Kidney epithelial cell (primary cell): Measurements from ENCODE around the gene ARHGAP19. TPM values are rescaled to one million over a fixed set of nuclear protein-coding genes. Genes with fewer than 3 reads are reported as not detected.

Experiments
- DNase-seq: peaks from one replicate; pipeline ENCODE4 v3.0.0-alpha.2; 2010; ENCODE audit warnings: low read depth
- H3K27me3 ChIP-seq: 2 replicates; pipeline ENCODE4 v1.6.0; 2011; ENCODE audit warnings: low read length; ENCODE audit not compliant: control insufficient read depth, insufficient read depth
- H3K36me3 ChIP-seq: 2 replicates; pipeline ENCODE4 v1.5.1; 2011; ENCODE audit warnings: low read length; ENCODE audit not compliant: control insufficient read depth, insufficient read depth
- H3K4me3 ChIP-seq: 2 replicates; pipeline ENCODE4 v1.5.1; 2011; ENCODE audit warnings: low read depth, mild to moderate bottlenecking, control low read depth, low read length
- total RNA-seq: library from RNA; depleted of rRNA; stranded (reverse); fragments of >200 nt; gene quantifications from 2 replicates; pipeline ENCODE4 v1.2.3, GENCODE V29; 2015
- TF ChIP-seq, protein P1 (sequence below): IDR thresholded peaks from 2 replicates; pipeline ENCODE4 v1.5.1; 2011; ENCODE audit warnings: mild to moderate bottlenecking, moderate library complexity, low read length, control low read depth, inconsistent platforms; ENCODE audit not compliant: insufficient read depth, poor library complexity, severe bottlenecking

ARHGAP19 gene
- total RNA-seq, 1 donor from 2014 or later, result 5.4 TPM

GRCh38 chr10:97259119-97259518, 33.3 kb downstream of the ARHGAP19 start:
- TF ChIP-seq, protein P1, sequence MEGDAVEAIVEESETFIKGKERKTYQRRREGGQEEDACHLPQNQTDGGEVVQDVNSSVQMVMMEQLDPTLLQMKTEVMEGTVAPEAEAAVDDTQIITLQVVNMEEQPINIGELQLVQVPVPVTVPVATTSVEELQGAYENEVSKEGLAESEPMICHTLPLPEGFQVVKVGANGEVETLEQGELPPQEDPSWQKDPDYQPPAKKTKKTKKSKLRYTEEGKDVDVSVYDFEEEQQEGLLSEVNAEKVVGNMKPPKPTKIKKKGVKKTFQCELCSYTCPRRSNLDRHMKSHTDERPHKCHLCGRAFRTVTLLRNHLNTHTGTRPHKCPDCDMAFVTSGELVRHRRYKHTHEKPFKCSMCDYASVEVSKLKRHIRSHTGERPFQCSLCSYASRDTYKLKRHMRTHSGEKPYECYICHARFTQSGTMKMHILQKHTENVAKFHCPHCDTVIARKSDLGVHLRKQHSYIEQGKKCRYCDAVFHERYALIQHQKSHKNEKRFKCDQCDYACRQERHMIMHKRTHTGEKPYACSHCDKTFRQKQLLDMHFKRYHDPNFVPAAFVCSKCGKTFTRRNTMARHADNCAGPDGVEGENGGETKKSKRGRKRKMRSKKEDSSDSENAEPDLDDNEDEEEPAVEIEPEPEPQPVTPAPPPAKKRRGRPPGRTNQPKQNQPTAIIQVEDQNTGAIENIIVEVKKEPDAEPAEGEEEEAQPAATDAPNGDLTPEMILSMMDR, result no peak
- H3K36me3 ChIP-seq, result no peaks in the 10 kb centered on the region
- no peaks in the 10 kb centered on the region for H3K27me3 ChIP-seq
- H3K4me3 ChIP-seq, result no peak overlapping the region
- no peak for DNase-seq

- Histone ChIP-seq H3K4me3 (no peak overlapping the region), H3K27me3 (no peaks in the 10 kb centered on the region), H3K36me3 (no peaks in the 10 kb centered on the region)
- DNase-seq, result no peak
- TF ChIP-seq, protein P1, result no peak
These were observed 36.1 kb downstream of the ARHGAP19 start for GRCh38 chr10:97256356-97256755.

GRCh38 chr10:97255512-97256293, 36.7 kb downstream of the ARHGAP19 start:
- Histone ChIP-seq H3K27me3 (no peaks in the 10 kb centered on the region), H3K36me3 (no peaks in the 10 kb centered on the region), H3K4me3 (no peak overlapping the region)
- DNase-seq, result no peak
- TF ChIP-seq, protein P1, result no peak

GRCh38 chr10:97254694-97255093, 37.7 kb downstream of the ARHGAP19 start:
- DNase-seq, result no peak
- Histone ChIP-seq H3K4me3 (no peak overlapping the region), H3K36me3 (no peaks in the 10 kb centered on the region), H3K27me3 (no peaks in the 10 kb centered on the region)
- TF ChIP-seq, protein P1, result no peak

- TF ChIP-seq, protein P1, result no peak
- H3K4me3 ChIP-seq, result no peak overlapping the region
- no peaks in the 10 kb centered on the region for H3K27me3 ChIP-seq
- DNase-seq, result no peak
- H3K36me3 ChIP-seq, result no peaks in the 10 kb centered on the region
These were observed 41.5 kb downstream of the ARHGAP19 start for GRCh38 chr10:97250952-97251351.

- Histone ChIP-seq H3K27me3 (no peaks in the 10 kb centered on the region), H3K4me3 (no peak overlapping the region), H3K36me3 (no peaks in the 10 kb centered on the region)
- DNase-seq, result no peak
- TF ChIP-seq, protein P1, result no peak
These were observed 48.6 kb downstream of the ARHGAP19 start for GRCh38 chr10:97243836-97244235.
